ENCODE measurements around the gene CAMK2N1.

Gene CAMK2N1

GRCh38 chr1:20469406-20470076 is 16.5 kb downstream of the CAMK2N1 start:
- Histone ChIP-seq H3K9me2 (ENCODE audit: low read depth, low read length) (no peaks in the 10 kb centered on the region), H3K27ac (ENCODE audit: low read depth, low read length, poor library complexity, severe bottlenecking) (no peak overlapping the region), H3K9me3 (ENCODE audit: low read length) (no peaks in the 10 kb centered on the region), H3K4me2 (ENCODE audit: low read length) (no peak overlapping the region), H3K36me3 (ENCODE audit: insufficient read depth, low read length) (no peaks in the 10 kb centered on the region), H3K4me1 (ENCODE audit: insufficient read depth, low read length, severe bottlenecking) (no peaks in the 10 kb centered on the region), H3K4me3 (ENCODE audit: low read depth, low read length, poor library complexity, severe bottlenecking) (no peak overlapping the region), H3K27me3 (ENCODE audit: insufficient read depth, low read length) (0 out of 2 replicates have a peak, but pooled peaks cover 5% of the 10 kb centered on the region), H2AFZ (ENCODE audit: low read length) (no peak overlapping the region), H3K9ac (ENCODE audit: low read length) (no peak overlapping the region), H3F3A (ENCODE audit: insufficient read depth, low read length) (no peaks in the 10 kb centered on the region), H4K20me1 (ENCODE audit: insufficient read depth, low read length) (no peaks in the 10 kb centered on the region), H3K79me2 (ENCODE audit: insufficient read depth, low read length) (no peaks in the 10 kb centered on the region)
- TF ChIP-seq, protein P1, sequence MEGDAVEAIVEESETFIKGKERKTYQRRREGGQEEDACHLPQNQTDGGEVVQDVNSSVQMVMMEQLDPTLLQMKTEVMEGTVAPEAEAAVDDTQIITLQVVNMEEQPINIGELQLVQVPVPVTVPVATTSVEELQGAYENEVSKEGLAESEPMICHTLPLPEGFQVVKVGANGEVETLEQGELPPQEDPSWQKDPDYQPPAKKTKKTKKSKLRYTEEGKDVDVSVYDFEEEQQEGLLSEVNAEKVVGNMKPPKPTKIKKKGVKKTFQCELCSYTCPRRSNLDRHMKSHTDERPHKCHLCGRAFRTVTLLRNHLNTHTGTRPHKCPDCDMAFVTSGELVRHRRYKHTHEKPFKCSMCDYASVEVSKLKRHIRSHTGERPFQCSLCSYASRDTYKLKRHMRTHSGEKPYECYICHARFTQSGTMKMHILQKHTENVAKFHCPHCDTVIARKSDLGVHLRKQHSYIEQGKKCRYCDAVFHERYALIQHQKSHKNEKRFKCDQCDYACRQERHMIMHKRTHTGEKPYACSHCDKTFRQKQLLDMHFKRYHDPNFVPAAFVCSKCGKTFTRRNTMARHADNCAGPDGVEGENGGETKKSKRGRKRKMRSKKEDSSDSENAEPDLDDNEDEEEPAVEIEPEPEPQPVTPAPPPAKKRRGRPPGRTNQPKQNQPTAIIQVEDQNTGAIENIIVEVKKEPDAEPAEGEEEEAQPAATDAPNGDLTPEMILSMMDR (IDR thresholded peaks at IDR 0.05; ENCODE audit: low read length) = no peak

DNA sequence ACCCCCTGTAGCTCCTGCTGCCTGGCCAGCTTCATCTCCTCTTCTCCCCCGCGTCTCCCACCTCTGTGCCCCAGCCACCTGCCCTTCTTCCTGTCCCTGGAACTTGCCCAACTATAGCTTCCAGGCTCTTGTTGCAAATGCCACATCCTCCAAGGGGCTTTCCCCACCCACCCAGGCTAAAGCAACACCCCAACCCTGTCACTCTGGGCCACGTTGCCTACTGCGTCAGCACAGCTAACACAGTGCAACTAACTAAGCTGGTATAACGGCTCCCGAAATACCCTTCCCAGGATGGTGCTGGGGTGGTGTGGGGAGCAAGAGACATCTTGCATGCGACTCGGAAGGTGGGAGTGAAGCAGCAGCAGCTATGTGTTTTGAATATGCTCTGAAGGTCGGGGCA is 19.7 kb downstream of the CAMK2N1 start:
- no peak overlapping the region for H3K9ac ChIP-seq (ENCODE audit: low read length)
- no peaks in the 10 kb centered on the region; the same call in 1 of the 2 replicates for H3K27me3 ChIP-seq (ENCODE audit: insufficient read depth, low read length)
- no peaks in the 10 kb centered on the region for H3K4me1 ChIP-seq (ENCODE audit: insufficient read depth, low read length, severe bottlenecking)
- no peaks in the 10 kb centered on the region for H3K79me2 ChIP-seq (ENCODE audit: insufficient read depth, low read length)
- H3F3A ChIP-seq (ENCODE audit: insufficient read depth, low read length) = no peaks in the 10 kb centered on the region
- no peaks in the 10 kb centered on the region for H3K9me3 ChIP-seq (ENCODE audit: low read length)
- no peak overlapping the region for H2AFZ ChIP-seq (ENCODE audit: low read length)
- no peaks in the 10 kb centered on the region for H3K9me2 ChIP-seq (ENCODE audit: low read depth, low read length)
- H3K36me3 ChIP-seq (ENCODE audit: insufficient read depth, low read length) = no peaks in the 10 kb centered on the region
- H3K4me2 ChIP-seq (ENCODE audit: low read length) = no peak overlapping the region
- TF ChIP-seq, protein P1 (IDR thresholded peaks at IDR 0.05; ENCODE audit: low read length) = no peak
- TF ChIP-seq EZH2 (IDR thresholded peaks at IDR 0.05; ENCODE audit: borderline replicate concordance, low read length) = no peak
- H4K20me1 ChIP-seq (ENCODE audit: insufficient read depth, low read length) = no peaks in the 10 kb centered on the region
- no peak overlapping the region for H3K4me3 ChIP-seq (ENCODE audit: low read depth, low read length, poor library complexity, severe bottlenecking)
- H3K27ac ChIP-seq (ENCODE audit: low read depth, low read length, poor library complexity, severe bottlenecking) = no peak overlapping the region

- TF ChIP-seq, protein P1 (IDR thresholded peaks at IDR 0.05; ENCODE audit: low read length) = no peak
- TF ChIP-seq EZH2 (IDR thresholded peaks at IDR 0.05; ENCODE audit: borderline replicate concordance, low read length) = no peak
- Histone ChIP-seq H4K20me1 (ENCODE audit: insufficient read depth, low read length) (no peaks in the 10 kb centered on the region), H2AFZ (ENCODE audit: low read length) (no peak overlapping the region), H3K9me3 (ENCODE audit: low read length) (no peaks in the 10 kb centered on the region), H3K4me1 (ENCODE audit: insufficient read depth, low read length, severe bottlenecking) (no peaks in the 10 kb centered on the region), H3K79me2 (ENCODE audit: insufficient read depth, low read length) (no peaks in the 10 kb centered on the region), H3K9me2 (ENCODE audit: low read depth, low read length) (no peaks in the 10 kb centered on the region), H3K27ac (ENCODE audit: low read depth, low read length, poor library complexity, severe bottlenecking) (no peak overlapping the region), H3K36me3 (ENCODE audit: insufficient read depth, low read length) (no peaks in the 10 kb centered on the region), H3F3A (ENCODE audit: insufficient read depth, low read length) (no peaks in the 10 kb centered on the region), H3K4me2 (ENCODE audit: low read length) (no peak overlapping the region), H3K4me3 (ENCODE audit: low read depth, low read length, poor library complexity, severe bottlenecking) (no peak overlapping the region), H3K9ac (ENCODE audit: low read length) (no peak overlapping the region), H3K27me3 (ENCODE audit: insufficient read depth, low read length) (no peaks in the 10 kb centered on the region; the same call in 1 of the 2 replicates)
Measured at GRCh38 chr1:20465187-20465586, 20.8 kb downstream of the CAMK2N1 start.

Data from OCI-LY1 (cell line).